Trophoblast cell (in vitro differentiated cells and primary cell): Measurements from ENCODE around the gene METTL22.

Experiments used
- DNase-seq, 2 donors: peaks; one replicate each; pipeline ENCODE4 v3.0.0-alpha.2; 2016
- H2AFZ ChIP-seq: 2 replicates; pipeline ENCODE4 v1.6.1; 2013; ENCODE audit warnings: low read length, moderate library complexity, mild to moderate bottlenecking; ENCODE audit not compliant: insufficient read depth, poor library complexity
- H2AK5ac ChIP-seq: 2 replicates; pipeline ENCODE4 v1.6.1; 2013; ENCODE audit warnings: mild to moderate bottlenecking, low read length
- H2BK120ac ChIP-seq: 2 replicates; pipeline ENCODE4 v1.6.1; 2013; ENCODE audit warnings: low read length, mild to moderate bottlenecking, moderate library complexity; ENCODE audit not compliant: insufficient read depth, poor library complexity
- H2BK12ac ChIP-seq: 2 replicates; pipeline ENCODE4 v1.6.1; 2013; ENCODE audit warnings: mild to moderate bottlenecking, low read length, moderate library complexity
- H2BK5ac ChIP-seq: 2 replicates; pipeline ENCODE4 v1.6.1; 2013; ENCODE audit warnings: low read length, low read depth, moderate library complexity, mild to moderate bottlenecking; ENCODE audit not compliant: poor library complexity
- H3K14ac ChIP-seq: 2 replicates; pipeline ENCODE4 v1.6.1; 2013; ENCODE audit warnings: mild to moderate bottlenecking, low read length
- H3K18ac ChIP-seq: 2 replicates; pipeline ENCODE4 v1.6.1; 2013; ENCODE audit warnings: mild to moderate bottlenecking, low read length
- H3K23ac ChIP-seq: 2 replicates; pipeline ENCODE4 v1.6.1; 2013; ENCODE audit warnings: low read length
- H3K27ac ChIP-seq: 2 replicates; pipeline ENCODE4 v1.5.1; 2013; ENCODE audit warnings: low read depth, mild to moderate bottlenecking, inconsistent platforms, low read length, moderate library complexity
- H3K27me3 ChIP-seq: 2 replicates; pipeline ENCODE4 v1.6.1; 2013; ENCODE audit warnings: inconsistent platforms, mild to moderate bottlenecking, low read length, moderate library complexity; ENCODE audit not compliant: insufficient read depth
- H3K36me3 ChIP-seq, 2 experiments: 1 replicate in 1 of 2; 2 replicates in 1 of 2; pipeline ENCODE4 v1.6.1; 2013; ENCODE audit warnings: low read length in 2 of 2, mild to moderate bottlenecking in 2 of 2, moderate library complexity in 1 of 2; ENCODE audit not compliant: insufficient read depth in 2 of 2, control insufficient read depth in 1 of 2
- H3K4ac ChIP-seq: 2 replicates; pipeline ENCODE4 v1.6.1; 2013; ENCODE audit warnings: low read depth, mild to moderate bottlenecking, low read length, moderate library complexity
- H3K4me1 ChIP-seq, 2 experiments: 1 replicate in 1 of 2; 2 replicates in 1 of 2; pipeline ENCODE4 v1.6.1; 2013; ENCODE audit warnings: low read length in 2 of 2, mild to moderate bottlenecking in 2 of 2, moderate library complexity in 1 of 2; ENCODE audit not compliant: insufficient read depth in 2 of 2, control insufficient read depth in 1 of 2
- H3K4me2 ChIP-seq: 2 replicates; pipeline ENCODE4 v1.6.1; 2013; ENCODE audit warnings: inconsistent platforms, mild to moderate bottlenecking, low read length, moderate library complexity
- H3K4me3 ChIP-seq: 2 replicates; pipeline ENCODE4 v1.5.1; 2013; ENCODE audit warnings: mild to moderate bottlenecking, low read depth, low read length, inconsistent platforms
- H3K79me1 ChIP-seq: one replicate; pipeline ENCODE4 v1.6.1; 2013; ENCODE audit warnings: low read length
- H3K79me2 ChIP-seq: 2 replicates; pipeline ENCODE4 v1.6.1; 2013; ENCODE audit warnings: low read length, mild to moderate bottlenecking; ENCODE audit not compliant: control insufficient read depth, insufficient read depth, poor library complexity
- H3K9ac ChIP-seq: 2 replicates; pipeline ENCODE4 v1.6.1; 2013; ENCODE audit warnings: mild to moderate bottlenecking, low read length
- H3K9me3 ChIP-seq: 2 replicates; pipeline ENCODE4 v1.6.1; 2013; ENCODE audit warnings: low read depth, mild to moderate bottlenecking, control low read depth, inconsistent platforms, low read length; ENCODE audit not compliant: insufficient read depth
- H4K12ac ChIP-seq: 2 replicates; pipeline ENCODE4 v1.6.1; 2013; ENCODE audit warnings: low read depth, mild to moderate bottlenecking, low read length, moderate library complexity
- H4K8ac ChIP-seq: 2 replicates; pipeline ENCODE4 v1.6.1; 2013; ENCODE audit warnings: low read depth, mild to moderate bottlenecking, low read length, moderate library complexity
- H4K91ac ChIP-seq: one replicate; pipeline ENCODE4 v1.6.1; 2013; ENCODE audit warnings: low read depth, mild to moderate bottlenecking, low read length, moderate library complexity
- WGBS: extraction: QIAGEN DNeasy Blood & Tissue Kit; methylation state at CpG from one replicate; pipeline ENCODE4 v1.1.7; 2013; ENCODE audit warnings: missing lambda C conversion rate; ENCODE audit not compliant: insufficient read length, insufficient coverage; ENCODE audit errors: extremely low coverage; 5-methylcytosine and 5-hydroxymethylcytosine counted together

The METTL22 gene

GRCh38 chr16:8663192-8664089, 41.9 kb downstream of the METTL22 start:
- no peaks in the 10 kb centered on the region for H3K79me1 ChIP-seq
- no peaks in the 10 kb centered on the region for H3K36me3 ChIP-seq
- no peak overlapping the region for H2BK12ac ChIP-seq
- no peak overlapping the region for H2AK5ac ChIP-seq
- DNase-seq = no peak
- H4K91ac ChIP-seq = no peak overlapping the region
- no peak overlapping the region for H2BK5ac ChIP-seq
- no peak overlapping the region for H3K14ac ChIP-seq
- no peak overlapping the region for H3K4me3 ChIP-seq
- no peak overlapping the region for H3K4ac ChIP-seq
- no peak overlapping the region for H4K12ac ChIP-seq
- H3K27ac ChIP-seq = no peak overlapping the region
- no peaks in the 10 kb centered on the region for H3K79me2 ChIP-seq
- H3K18ac ChIP-seq = no peak overlapping the region
- no peak overlapping the region for H4K8ac ChIP-seq
- H3K23ac ChIP-seq = no peak overlapping the region
- H3K27me3 ChIP-seq = no peaks in the 10 kb centered on the region
- H3K4me2 ChIP-seq = no peak overlapping the region
- no peaks in the 10 kb centered on the region for H3K4me1 ChIP-seq
- no peaks in the 10 kb centered on the region for H3K9me3 ChIP-seq
- WGBS = no CpG with 5 or more reads among the region's 9 CpGs
- no peak overlapping the region for H2BK120ac ChIP-seq
- H3K9ac ChIP-seq = no peak overlapping the region
- no peak overlapping the region for H2AFZ ChIP-seq

DNA sequence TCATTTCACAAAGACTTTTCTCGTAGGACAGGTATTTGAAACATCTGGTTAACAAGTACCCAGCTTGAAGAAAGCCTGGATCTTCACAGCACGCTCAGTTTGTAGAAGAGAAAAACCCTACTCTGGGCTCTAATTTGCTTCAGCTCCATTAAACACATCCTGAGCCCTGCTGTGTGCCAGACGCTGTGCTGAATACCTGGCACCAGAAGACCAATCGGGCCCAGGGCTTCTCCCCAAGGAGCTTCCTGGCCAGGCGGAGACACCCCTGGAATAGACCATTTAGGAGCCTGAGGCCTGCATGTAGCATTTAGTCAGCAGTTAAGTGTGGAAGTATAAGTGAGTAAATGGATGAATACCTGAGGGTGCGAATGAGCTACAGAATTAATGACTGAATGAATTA, 44.0 kb downstream of the METTL22 start:
- Histone ChIP-seq H2BK5ac (no peak overlapping the region), H3K18ac (no peak overlapping the region), H3K9me3 (no peaks in the 10 kb centered on the region), H3K4me3 (no peak overlapping the region), H3K27ac (no peak overlapping the region), H3K4me1 (no peaks in the 10 kb centered on the region), H3K79me2 (no peaks in the 10 kb centered on the region), H3K27me3 (no peaks in the 10 kb centered on the region), H2AFZ (no peak overlapping the region), H3K23ac (no peak overlapping the region), H3K36me3 (no peaks in the 10 kb centered on the region), H3K14ac (no peak overlapping the region), H3K4me2 (no peak overlapping the region), H4K91ac (no peak overlapping the region), H3K79me1 (no peaks in the 10 kb centered on the region), H3K9ac (no peak overlapping the region), H2AK5ac (no peak overlapping the region), H2BK12ac (no peak overlapping the region), H3K4ac (no peak overlapping the region), H2BK120ac (no peak overlapping the region), H4K8ac (no peak overlapping the region), H4K12ac (no peak overlapping the region)
- no peak for DNase-seq
- WGBS = no CpG with 5 or more reads among the region's 6 CpGs

GRCh38 chr16:8667492-8667891, 46.0 kb downstream of the METTL22 start:
- Histone ChIP-seq H4K91ac (no peak overlapping the region), H2BK5ac (no peak overlapping the region), H3K9me3 (no peaks in the 10 kb centered on the region), H3K79me1 (no peaks in the 10 kb centered on the region), H2BK12ac (no peak overlapping the region), H3K4ac (no peak overlapping the region), H3K4me1 (no peaks in the 10 kb centered on the region), H4K12ac (no peak overlapping the region), H3K4me2 (no peak overlapping the region), H3K14ac (no peak overlapping the region), H3K23ac (no peak overlapping the region), H2BK120ac (no peak overlapping the region), H2AFZ (no peak overlapping the region), H4K8ac (no peak overlapping the region), H3K4me3 (no peak overlapping the region), H3K27me3 (no peaks in the 10 kb centered on the region), H3K9ac (no peak overlapping the region), H3K18ac (no peak overlapping the region), H2AK5ac (no peak overlapping the region), H3K79me2 (no peaks in the 10 kb centered on the region), H3K36me3 (no peaks in the 10 kb centered on the region), H3K27ac (no peak overlapping the region)
- WGBS = no CpG with 5 or more reads among the region's 3 CpGs
- no peak for DNase-seq

DNA sequence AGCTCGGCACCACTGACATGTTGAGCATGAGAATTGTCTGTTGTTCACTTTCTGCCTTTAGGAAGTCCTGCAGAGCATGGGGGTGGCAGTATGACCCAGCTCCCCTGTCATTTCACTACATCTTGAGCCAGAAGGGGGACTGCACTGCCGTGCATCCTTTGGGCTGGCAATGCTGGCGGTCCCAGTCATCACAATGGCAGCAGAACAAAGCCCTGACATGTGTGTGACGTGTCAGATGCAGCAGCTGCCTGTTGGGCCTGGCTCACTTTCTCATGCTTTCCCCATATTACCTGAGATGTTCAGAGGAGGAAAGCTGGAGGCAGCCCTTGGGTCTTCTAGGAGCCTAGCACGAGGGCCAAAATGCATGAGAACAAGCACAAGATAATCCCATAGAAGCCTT, 46.6 kb downstream of the METTL22 start:
- H2AK5ac ChIP-seq = no peak overlapping the region
- no peak overlapping the region for H3K9ac ChIP-seq
- H4K12ac ChIP-seq = no peak overlapping the region
- WGBS = no CpG with 5 or more reads among the region's 5 CpGs
- H3K14ac ChIP-seq = no peak overlapping the region
- no peaks in the 10 kb centered on the region for H3K4me1 ChIP-seq
- H3K9me3 ChIP-seq = no peaks in the 10 kb centered on the region
- H3K79me1 ChIP-seq = no peaks in the 10 kb centered on the region
- H3K18ac ChIP-seq = no peak overlapping the region
- DNase-seq = no peak
- H3K23ac ChIP-seq = no peak overlapping the region
- no peak overlapping the region for H2BK12ac ChIP-seq
- H2BK5ac ChIP-seq = no peak overlapping the region
- H4K8ac ChIP-seq = no peak overlapping the region
- H2AFZ ChIP-seq = no peak overlapping the region
- no peak overlapping the region for H3K27ac ChIP-seq
- no peaks in the 10 kb centered on the region for H3K79me2 ChIP-seq
- H3K4me3 ChIP-seq = no peak overlapping the region
- no peaks in the 10 kb centered on the region for H3K36me3 ChIP-seq
- H3K4ac ChIP-seq = no peak overlapping the region
- H3K4me2 ChIP-seq = no peak overlapping the region
- H4K91ac ChIP-seq = no peak overlapping the region
- H2BK120ac ChIP-seq = no peak overlapping the region
- H3K27me3 ChIP-seq = no peaks in the 10 kb centered on the region
